Adrenal gland (tissue), 5 donors: ENCODE measurements around the gene SYNRG.

Experiments
- CTCF ChIP-seq, 6 experiments: fragments of 450-650 bp in 4 of 6; fragments of 200-600 bp in 2 of 6; sonication (generic) in 1 of 6; IDR thresholded peaks; 1 replicate in 5 of 6; 2 replicates in 1 of 6; pipeline versions ENCODE4 v1.5.1 to v1.8.0; 2016 to 2021; ENCODE audit warnings: antibody characterized with exemption in 6 of 6, mild to moderate bottlenecking in 2 of 6, moderate library complexity in 1 of 6
- POLR2A ChIP-seq, 2 donors: fragments of 450-650 bp; IDR thresholded peaks; one replicate each; pipeline ENCODE4 v1.6.1; 2017; ENCODE audit warnings: antibody characterized with exemption in 2 of 2, mild to moderate bottlenecking in 2 of 2, moderate library complexity in 1 of 2
- donor health status: DM: no; HTN: no; CAD: no.

DNA sequence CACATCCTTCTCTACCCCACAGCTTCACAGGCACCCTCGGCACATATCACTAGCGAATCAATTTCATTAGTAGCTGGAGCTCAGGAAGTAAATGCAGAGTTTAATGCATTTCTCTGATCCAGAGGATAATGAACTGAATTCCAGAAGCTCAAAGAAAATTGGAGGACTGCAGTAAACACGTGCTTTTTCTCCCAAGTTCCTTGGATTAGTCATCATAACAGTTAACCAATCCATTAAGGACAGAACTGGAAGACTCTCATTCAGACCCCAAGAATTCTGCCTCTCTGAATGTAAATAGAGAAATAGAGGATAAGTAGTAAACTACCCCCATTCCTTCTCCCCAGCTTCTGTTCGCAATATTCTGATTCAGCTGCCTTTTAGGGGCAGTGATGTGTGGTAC, 78.8 kb downstream of the SYNRG start:
- TF ChIP-seq CTCF (IDR thresholded peaks at IDR 0.05): no peak
- TF ChIP-seq POLR2A (IDR thresholded peaks at IDR 0.05): no peak
